AG09309 (cell line): ENCODE results near the gene TAOK1.

ENCODE experiments used
- DNase-seq: peaks from one replicate; pipeline ENCODE4 v3.0.0-alpha.2; 2010; ENCODE audit warnings: low read depth
- H3K4me3 ChIP-seq: 2 replicates; pipeline ENCODE4 v1.5.1; 2011; ENCODE audit warnings: mild to moderate bottlenecking, low read depth, low read length, moderate library complexity; ENCODE audit not compliant: control insufficient read depth
- CTCF ChIP-seq: IDR thresholded peaks from 2 replicates; pipeline ENCODE4 v1.5.1; 2011; ENCODE audit warnings: mild to moderate bottlenecking, low read depth, low read length, inconsistent platforms; ENCODE audit not compliant: insufficient read depth, control insufficient read depth; ENCODE audit errors: missing control alignments

The TAOK1 gene

GRCh38 chr17:29560316-29560715 lies 170.2 kb downstream of the TAOK1 start:
- no peak for DNase-seq
- no peak overlapping the region for H3K4me3 ChIP-seq
- no peak for TF ChIP-seq CTCF

GRCh38 chr17:29561554-29562517 lies 171.7 kb downstream of the TAOK1 start:
- H3K4me3 ChIP-seq = no peak overlapping the region
- DNase-seq = no peak
- no peak for TF ChIP-seq CTCF

GRCh38 chr17:29562615-29563014 lies 172.5 kb downstream of the TAOK1 start:
- no peak for DNase-seq
- TF ChIP-seq CTCF = no peak
- no peak overlapping the region for H3K4me3 ChIP-seq

GRCh38 chr17:29563816-29564215 lies 173.7 kb downstream of the TAOK1 start:
- no peak overlapping the region for H3K4me3 ChIP-seq
- no peak for TF ChIP-seq CTCF
- DNase-seq = no peak

- peak overlapping the region; percentile 48 for H3K4me3 ChIP-seq
- peak; percentile 1 for TF ChIP-seq CTCF
- DNase-seq = no peak
Observed at GRCh38 chr17:29565643-29566472, 175.7 kb downstream of the TAOK1 start.

GRCh38 chr17:29566473-29567303 lies 176.5 kb downstream of the TAOK1 start, which contains the start of gene ABHD15:
Gene ABHD15 (minus strand): TSS chr17:29567037. CDS start chr17:29566966, 71 bp downstream.
- peak within 1 kb of the TSS; percentile 77 for H3K4me3 ChIP-seq
- TF ChIP-seq CTCF = no peak
- DNase-seq = no peak
